ENCODE measurements around the gene ARID3C.

The ARID3C gene

DNA sequence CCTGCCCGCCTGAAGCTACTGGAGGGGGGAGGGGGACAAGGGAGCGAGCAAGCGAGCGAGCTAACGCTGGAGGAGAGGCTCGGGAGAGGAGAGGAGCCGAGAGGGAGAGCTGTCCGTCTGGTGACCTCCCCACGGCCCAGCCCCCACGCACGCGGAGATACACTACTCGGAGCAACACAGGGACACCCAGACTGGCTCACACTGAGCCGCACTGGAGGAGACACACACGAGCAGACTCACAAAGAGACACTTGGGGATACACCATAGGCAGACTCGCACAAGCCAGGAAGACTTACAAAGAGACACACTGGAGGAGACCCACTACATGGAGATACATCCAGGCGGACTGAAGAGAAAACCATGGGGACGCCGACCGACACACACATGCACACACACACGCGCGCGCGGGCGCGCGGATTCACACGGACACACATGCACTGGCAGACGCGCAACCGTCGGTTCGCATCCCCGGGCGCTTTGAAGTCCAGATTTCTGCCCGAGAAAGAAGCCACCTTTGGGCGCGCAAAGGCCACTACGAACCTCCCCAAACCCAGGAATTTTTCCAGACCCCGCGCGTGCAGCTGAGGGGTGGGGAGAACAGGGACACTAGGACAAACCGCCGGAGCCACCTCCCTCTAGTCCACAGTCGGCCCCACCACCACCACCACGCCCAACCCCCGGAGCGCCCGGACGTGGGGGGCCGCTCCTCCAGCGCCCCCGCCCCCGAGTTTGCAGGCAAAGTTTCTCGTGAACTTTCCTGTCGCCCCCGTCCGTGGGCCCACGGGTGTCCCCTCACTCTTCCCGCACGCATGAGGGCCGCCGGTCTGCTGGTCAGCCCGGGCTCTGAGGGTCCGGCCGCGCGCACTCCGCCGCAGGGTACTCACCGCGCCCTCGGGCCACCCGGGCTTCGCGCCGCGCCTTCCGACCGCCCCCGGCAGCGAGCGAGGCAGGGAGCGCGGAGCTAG lies 39.9 kb downstream of the ARID3C start:
- no peak overlapping the region for H3K23ac ChIP-seq (ENCODE audit: low read length)
- peaks cover 39% of the 10 kb centered on the region for H3K27me3 ChIP-seq (ENCODE audit: insufficient read depth, low read length, poor library complexity)
- H3K4me3 ChIP-seq (ENCODE audit: low read length) = peak overlapping the region; percentile 9
- no peak overlapping the region for H2AK5ac ChIP-seq (ENCODE audit: low read length)
- no peak overlapping the region for H4K5ac ChIP-seq (ENCODE audit: low read length)
- peak overlapping the region; percentile 14 for H3K9ac ChIP-seq (ENCODE audit: low read length)
- H2BK5ac ChIP-seq (ENCODE audit: low read length) = no peak overlapping the region
- peaks cover 30% of the 10 kb centered on the region for H3K4me1 ChIP-seq (ENCODE audit: control insufficient read depth, low read depth, low read length)
- no peaks in the 10 kb centered on the region for H3K79me2 ChIP-seq (ENCODE audit: control insufficient read depth, insufficient read depth, low read length)
- H2BK120ac ChIP-seq (ENCODE audit: low read depth, low read length) = no peak overlapping the region
- H3K4me2 ChIP-seq (ENCODE audit: low read length) = peak overlapping the region; percentile 84
- H3K4ac ChIP-seq (ENCODE audit: low read depth, low read length) = no peak overlapping the region
- H3K56ac ChIP-seq (ENCODE audit: low read length) = peak overlapping the region; percentile 89
- no peak overlapping the region for H4K8ac ChIP-seq (ENCODE audit: low read depth, low read length)
- no peak overlapping the region for H3K27ac ChIP-seq (ENCODE audit: low read depth, low read length)
- H3K18ac ChIP-seq (ENCODE audit: low read length) = no peak overlapping the region
- H2BK15ac ChIP-seq (replicated peaks; ENCODE audit: low read depth) = no peak overlapping the region
- no peak for DNase-seq
- WGBS (ENCODE audit: extremely low coverage, insufficient coverage, low lambda C conversion rate) = no CpG with 5 or more reads among the region's 86 CpGs
- no peaks in the 10 kb centered on the region for H3K36me3 ChIP-seq (ENCODE audit: control insufficient read depth, insufficient read depth, low read length)
- H3K79me1 ChIP-seq (ENCODE audit: low read length) = no peaks in the 10 kb centered on the region

DNA sequence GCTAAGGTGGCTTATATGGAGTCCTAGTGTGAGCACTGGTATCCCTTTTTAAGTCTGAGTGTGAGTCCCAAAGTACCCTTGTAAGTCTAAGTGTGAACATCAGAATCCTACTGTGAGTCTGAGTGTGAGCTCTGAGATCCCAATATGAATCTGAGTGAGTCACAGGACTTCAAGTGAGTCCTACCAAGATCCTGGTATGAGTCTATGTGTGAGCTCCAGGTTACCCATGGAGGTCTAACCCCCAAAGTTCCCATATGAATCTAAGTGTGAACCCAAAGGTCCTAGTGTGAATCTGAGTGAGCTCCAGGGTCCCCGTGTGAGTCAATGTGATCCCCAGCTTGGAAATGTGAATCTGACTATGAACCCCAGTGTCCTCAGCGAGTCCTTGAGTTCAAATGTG lies 41.6 kb downstream of the ARID3C start:
- H2BK5ac ChIP-seq (ENCODE audit: low read length) = no peak overlapping the region
- no peaks in the 10 kb centered on the region for H3K36me3 ChIP-seq (ENCODE audit: control insufficient read depth, insufficient read depth, low read length)
- H3K27ac ChIP-seq (ENCODE audit: low read depth, low read length) = no peak overlapping the region
- no peak overlapping the region for H3K4me3 ChIP-seq (ENCODE audit: low read length)
- no CpG with 5 or more reads among the region's 2 CpGs for WGBS (ENCODE audit: extremely low coverage, insufficient coverage, low lambda C conversion rate)
- no peak overlapping the region for H3K4me2 ChIP-seq (ENCODE audit: low read length)
- no peaks in the 10 kb centered on the region for H3K79me1 ChIP-seq (ENCODE audit: low read length)
- H3K79me2 ChIP-seq (ENCODE audit: control insufficient read depth, insufficient read depth, low read length) = no peaks in the 10 kb centered on the region
- no peak overlapping the region for H4K5ac ChIP-seq (ENCODE audit: low read length)
- H3K56ac ChIP-seq (ENCODE audit: low read length) = no peak overlapping the region
- peaks cover 33% of the 10 kb centered on the region for H3K27me3 ChIP-seq (ENCODE audit: insufficient read depth, low read length, poor library complexity)
- no peak overlapping the region for H2AK5ac ChIP-seq (ENCODE audit: low read length)
- H3K23ac ChIP-seq (ENCODE audit: low read length) = no peak overlapping the region
- no peak overlapping the region for H3K4ac ChIP-seq (ENCODE audit: low read depth, low read length)
- DNase-seq = no peak
- no peak overlapping the region for H2BK15ac ChIP-seq (replicated peaks; ENCODE audit: low read depth)
- H2BK120ac ChIP-seq (ENCODE audit: low read depth, low read length) = no peak overlapping the region
- no peak overlapping the region for H4K8ac ChIP-seq (ENCODE audit: low read depth, low read length)
- H3K18ac ChIP-seq (ENCODE audit: low read length) = no peak overlapping the region
- H3K9ac ChIP-seq (ENCODE audit: low read length) = no peak overlapping the region
- H3K4me1 ChIP-seq (ENCODE audit: control insufficient read depth, low read depth, low read length) = peaks cover 26% of the 10 kb centered on the region

DNA sequence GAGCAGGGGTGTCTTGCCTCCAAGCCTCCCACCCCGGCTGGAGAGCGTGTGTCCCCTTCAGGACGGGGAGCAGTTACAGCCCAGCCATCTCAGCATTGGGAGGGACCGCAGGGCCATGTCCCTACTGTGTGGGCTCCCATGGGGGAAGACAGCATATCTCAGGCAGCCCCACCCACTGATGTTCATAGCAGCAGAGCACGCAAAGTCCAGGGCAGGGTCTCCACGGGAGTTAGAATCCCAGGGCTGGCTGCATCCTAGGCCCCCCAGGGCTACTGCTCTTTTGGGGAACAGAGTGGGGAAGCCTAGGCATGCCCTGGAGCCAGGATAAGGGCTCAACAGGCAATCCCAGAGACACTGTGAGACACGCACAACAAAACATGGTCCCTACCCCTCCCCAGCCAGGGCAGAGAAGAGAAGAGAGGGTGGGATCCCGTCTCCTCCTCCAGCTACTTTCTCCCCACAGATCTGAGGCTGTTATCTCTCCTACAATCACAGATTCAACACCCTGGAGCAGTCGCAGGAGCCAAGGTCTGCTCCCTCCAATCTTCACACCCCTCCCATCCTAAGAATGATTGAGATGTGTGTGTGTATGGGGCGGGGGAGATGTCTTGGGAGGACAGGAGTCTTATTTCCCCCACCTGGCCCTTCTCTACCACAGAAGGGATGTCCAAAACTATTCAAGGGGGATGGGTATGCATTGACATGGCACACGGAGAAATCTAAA lies 42.8 kb downstream of the ARID3C start:
- peaks cover 24% of the 10 kb centered on the region for H3K4me1 ChIP-seq (ENCODE audit: control insufficient read depth, low read depth, low read length)

DNA sequence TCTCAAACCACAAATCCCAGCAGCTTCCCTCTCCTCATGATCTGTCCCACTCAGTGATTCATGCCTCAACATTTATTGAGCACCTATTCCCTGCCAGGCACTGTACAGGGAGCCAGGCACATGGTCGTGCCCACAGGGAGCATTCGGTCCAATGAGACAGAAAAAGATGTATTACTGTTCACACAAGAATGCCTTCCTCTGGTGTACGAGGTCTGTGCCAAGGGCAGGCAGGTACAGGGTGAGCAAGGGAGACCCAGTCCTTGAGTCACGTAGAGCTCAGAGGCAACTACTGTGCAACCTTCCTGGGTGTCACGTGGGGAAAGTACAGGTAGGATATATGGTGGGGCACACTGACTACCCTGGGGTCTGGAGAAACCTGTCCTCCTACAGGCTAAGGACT lies 43.9 kb downstream of the ARID3C start:
- Histone ChIP-seq H3K27ac (ENCODE audit: low read depth, low read length) (no peak overlapping the region), H3K36me3 (ENCODE audit: control insufficient read depth, insufficient read depth, low read length) (no peaks in the 10 kb centered on the region), H2BK5ac (ENCODE audit: low read length) (no peak overlapping the region), H4K5ac (ENCODE audit: low read length) (no peak overlapping the region), H3K4me3 (ENCODE audit: low read length) (no peak overlapping the region), H2AK5ac (ENCODE audit: low read length) (no peak overlapping the region), H3K79me1 (ENCODE audit: low read length) (no peaks in the 10 kb centered on the region), H3K4me2 (ENCODE audit: low read length) (no peak overlapping the region), H2BK15ac (replicated peaks; ENCODE audit: low read depth) (no peak overlapping the region), H3K18ac (ENCODE audit: low read length) (no peak overlapping the region), H3K4ac (ENCODE audit: low read depth, low read length) (no peak overlapping the region), H4K8ac (ENCODE audit: low read depth, low read length) (no peak overlapping the region), H3K79me2 (ENCODE audit: control insufficient read depth, insufficient read depth, low read length) (no peaks in the 10 kb centered on the region), H3K56ac (ENCODE audit: low read length) (peak overlapping the region; percentile 63), H2BK120ac (ENCODE audit: low read depth, low read length) (no peak overlapping the region), H3K4me1 (ENCODE audit: control insufficient read depth, low read depth, low read length) (peaks cover 24% of the 10 kb centered on the region), H3K23ac (ENCODE audit: low read length) (no peak overlapping the region), H3K9ac (ENCODE audit: low read length) (no peak overlapping the region), H3K27me3 (ENCODE audit: insufficient read depth, low read length, poor library complexity) (peaks cover 20% of the 10 kb centered on the region)
- WGBS (ENCODE audit: extremely low coverage, insufficient coverage, low lambda C conversion rate) = no CpG with 5 or more reads among the region's 5 CpGs
- DNase-seq = no peak

More for the DNA sequence above, 42.8 kb downstream of the ARID3C start:
- H3K79me1 ChIP-seq (ENCODE audit: low read length) = no peaks in the 10 kb centered on the region
- no CpG with 5 or more reads among the region's 11 CpGs for WGBS (ENCODE audit: extremely low coverage, insufficient coverage, low lambda C conversion rate)
- no peak overlapping the region for H2BK120ac ChIP-seq (ENCODE audit: low read depth, low read length)
- no peak overlapping the region for H3K9ac ChIP-seq (ENCODE audit: low read length)
- H2AK5ac ChIP-seq (ENCODE audit: low read length) = no peak overlapping the region
- no peak overlapping the region for H3K23ac ChIP-seq (ENCODE audit: low read length)
- H3K79me2 ChIP-seq (ENCODE audit: control insufficient read depth, insufficient read depth, low read length) = no peaks in the 10 kb centered on the region
- no peak overlapping the region for H4K8ac ChIP-seq (ENCODE audit: low read depth, low read length)
- peak; percentile 85 for DNase-seq
- H3K27me3 ChIP-seq (ENCODE audit: insufficient read depth, low read length, poor library complexity) = peaks cover 26% of the 10 kb centered on the region
- H3K4ac ChIP-seq (ENCODE audit: low read depth, low read length) = no peak overlapping the region
- no peak overlapping the region for H4K5ac ChIP-seq (ENCODE audit: low read length)
- no peak overlapping the region for H2BK15ac ChIP-seq (replicated peaks; ENCODE audit: low read depth)
- no peak overlapping the region for H2BK5ac ChIP-seq (ENCODE audit: low read length)
- H3K27ac ChIP-seq (ENCODE audit: low read depth, low read length) = no peak overlapping the region
- no peak overlapping the region for H3K4me3 ChIP-seq (ENCODE audit: low read length)
- peak overlapping the region; percentile 1 for H3K56ac ChIP-seq (ENCODE audit: low read length)
- no peaks in the 10 kb centered on the region for H3K36me3 ChIP-seq (ENCODE audit: control insufficient read depth, insufficient read depth, low read length)
- H3K18ac ChIP-seq (ENCODE audit: low read length) = no peak overlapping the region
- H3K4me2 ChIP-seq (ENCODE audit: low read length) = peak overlapping the region; percentile 6

DNA sequence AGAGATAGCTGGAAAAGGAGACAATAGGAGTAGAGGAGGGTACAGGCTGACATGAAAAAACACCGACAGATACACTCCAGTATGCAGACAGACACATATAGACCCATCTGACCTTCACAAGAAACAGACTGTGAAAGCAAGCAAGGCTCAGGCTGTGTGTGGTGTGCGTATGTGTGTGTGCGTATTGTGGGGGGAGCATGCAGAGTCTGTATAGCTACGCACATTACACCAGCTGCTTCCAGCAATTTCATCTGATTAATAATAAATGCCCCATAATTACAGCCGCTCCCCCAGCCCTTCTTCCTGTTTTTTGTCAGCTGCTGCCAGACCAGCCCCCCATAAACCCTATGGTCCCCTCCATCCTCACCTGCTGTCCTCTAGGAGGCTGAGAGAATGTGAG lies 46.1 kb downstream of the ARID3C start:
- Histone ChIP-seq H3K36me3 (ENCODE audit: control insufficient read depth, insufficient read depth, low read length) (no peaks in the 10 kb centered on the region), H3K4me2 (ENCODE audit: low read length) (no peak overlapping the region), H2BK5ac (ENCODE audit: low read length) (no peak overlapping the region), H3K23ac (ENCODE audit: low read length) (no peak overlapping the region), H3K4me3 (ENCODE audit: low read length) (no peak overlapping the region), H3K9ac (ENCODE audit: low read length) (no peak overlapping the region), H4K8ac (ENCODE audit: low read depth, low read length) (no peak overlapping the region), H3K79me2 (ENCODE audit: control insufficient read depth, insufficient read depth, low read length) (no peaks in the 10 kb centered on the region), H2BK15ac (replicated peaks; ENCODE audit: low read depth) (no peak overlapping the region), H3K27me3 (ENCODE audit: insufficient read depth, low read length, poor library complexity) (peaks cover 12% of the 10 kb centered on the region), H3K18ac (ENCODE audit: low read length) (no peak overlapping the region), H3K79me1 (ENCODE audit: low read length) (no peaks in the 10 kb centered on the region), H3K27ac (ENCODE audit: low read depth, low read length) (no peak overlapping the region), H4K5ac (ENCODE audit: low read length) (no peak overlapping the region), H3K4me1 (ENCODE audit: control insufficient read depth, low read depth, low read length) (peaks cover 31% of the 10 kb centered on the region), H2AK5ac (ENCODE audit: low read length) (no peak overlapping the region), H3K56ac (ENCODE audit: low read length) (no peak overlapping the region), H2BK120ac (ENCODE audit: low read depth, low read length) (no peak overlapping the region), H3K4ac (ENCODE audit: low read depth, low read length) (no peak overlapping the region)
- no peak for DNase-seq
- WGBS (ENCODE audit: extremely low coverage, insufficient coverage, low lambda C conversion rate) = no CpG with 5 or more reads among the region's 5 CpGs
